ENCODE data around the gene BTNL8.

The BTNL8 gene

DNA sequence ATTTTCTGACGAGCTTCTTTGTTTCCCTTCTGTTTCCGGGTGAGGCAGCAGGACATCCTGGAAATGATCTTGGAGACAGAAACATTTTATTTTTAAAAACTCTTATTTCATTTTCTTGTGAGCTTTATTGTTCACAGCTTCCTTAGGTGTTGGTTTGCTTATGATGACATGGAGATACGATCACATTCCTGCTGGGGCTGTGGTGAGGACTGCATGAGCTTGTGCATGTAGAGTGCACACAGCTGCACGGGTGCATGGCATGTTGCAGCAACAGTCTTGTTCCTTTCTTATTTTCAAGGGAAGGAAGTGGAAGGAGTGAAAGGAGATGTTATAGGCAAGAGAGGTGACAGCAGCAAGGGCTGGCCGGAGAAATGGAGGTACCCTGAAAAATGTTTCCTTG, 1.2 kb downstream of the BTNL8 start:
- Histone ChIP-seq H3K4me1 (ENCODE audit: insufficient read depth, poor library complexity, severe bottlenecking) (peaks cover 3% of the 10 kb centered on the region), H3K27me3 (ENCODE audit: insufficient read depth, poor library complexity, severe bottlenecking) (no peaks in the 10 kb centered on the region), H3K36me3 (ENCODE audit: low read depth) (no peaks in the 10 kb centered on the region), H3K4me3 (ENCODE audit: severe bottlenecking) (no peak overlapping the region), H3K9me3 (ENCODE audit: severe bottlenecking) (peaks cover 4% of the 10 kb centered on the region), H3K27ac (ENCODE audit: poor library complexity, severe bottlenecking) (no peak overlapping the region)
- DNase-seq (ENCODE audit: low spot score) = no peak
- TF ChIP-seq, protein P1, sequence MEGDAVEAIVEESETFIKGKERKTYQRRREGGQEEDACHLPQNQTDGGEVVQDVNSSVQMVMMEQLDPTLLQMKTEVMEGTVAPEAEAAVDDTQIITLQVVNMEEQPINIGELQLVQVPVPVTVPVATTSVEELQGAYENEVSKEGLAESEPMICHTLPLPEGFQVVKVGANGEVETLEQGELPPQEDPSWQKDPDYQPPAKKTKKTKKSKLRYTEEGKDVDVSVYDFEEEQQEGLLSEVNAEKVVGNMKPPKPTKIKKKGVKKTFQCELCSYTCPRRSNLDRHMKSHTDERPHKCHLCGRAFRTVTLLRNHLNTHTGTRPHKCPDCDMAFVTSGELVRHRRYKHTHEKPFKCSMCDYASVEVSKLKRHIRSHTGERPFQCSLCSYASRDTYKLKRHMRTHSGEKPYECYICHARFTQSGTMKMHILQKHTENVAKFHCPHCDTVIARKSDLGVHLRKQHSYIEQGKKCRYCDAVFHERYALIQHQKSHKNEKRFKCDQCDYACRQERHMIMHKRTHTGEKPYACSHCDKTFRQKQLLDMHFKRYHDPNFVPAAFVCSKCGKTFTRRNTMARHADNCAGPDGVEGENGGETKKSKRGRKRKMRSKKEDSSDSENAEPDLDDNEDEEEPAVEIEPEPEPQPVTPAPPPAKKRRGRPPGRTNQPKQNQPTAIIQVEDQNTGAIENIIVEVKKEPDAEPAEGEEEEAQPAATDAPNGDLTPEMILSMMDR (IDR thresholded peaks at IDR 0.05; ENCODE audit: poor library complexity, severe bottlenecking) = no peak
- no peak for ATAC-seq (ENCODE audit: low read depth)

DNA sequence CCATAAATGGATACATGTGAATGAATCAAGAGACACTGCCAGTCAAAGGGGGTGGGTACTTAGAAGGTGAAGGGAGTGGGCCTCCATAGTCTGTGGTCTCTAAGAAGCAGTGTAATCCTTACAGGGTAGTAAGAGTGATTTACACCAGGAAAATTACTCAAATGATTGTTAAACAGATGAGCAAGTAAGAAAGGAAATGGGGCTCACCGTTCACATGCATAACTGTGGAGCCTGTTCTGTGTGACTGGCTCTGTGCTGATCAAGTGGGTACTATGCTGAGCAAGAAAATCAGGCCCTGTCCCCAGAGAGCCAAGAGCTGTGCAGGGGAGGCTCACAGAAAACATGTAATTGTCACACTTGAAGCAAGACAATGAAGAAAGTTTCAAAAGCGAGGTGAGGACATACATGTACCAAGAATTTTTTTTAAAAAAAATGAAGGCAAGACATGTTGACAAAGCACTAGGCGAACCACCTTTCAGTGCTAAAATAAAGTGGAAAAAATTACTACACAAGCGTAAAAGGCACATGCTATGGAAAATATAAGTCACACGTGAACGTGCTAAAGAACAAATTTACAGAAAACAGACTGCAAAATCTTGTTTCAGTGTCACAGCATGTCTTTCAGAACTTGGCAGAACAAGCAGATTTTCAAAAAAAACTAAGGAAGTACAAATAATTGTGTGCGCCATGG, 2.5 kb downstream of the BTNL8 start:
- H3K27ac ChIP-seq (ENCODE audit: poor library complexity, severe bottlenecking) = no peak overlapping the region
- no peaks in the 10 kb centered on the region for H3K36me3 ChIP-seq (ENCODE audit: low read depth)
- ATAC-seq (ENCODE audit: low read depth) (no peak), DNase-seq (ENCODE audit: low spot score) (no peak)
- H3K4me3 ChIP-seq (ENCODE audit: severe bottlenecking) = no peak overlapping the region
- TF ChIP-seq, protein P1 (IDR thresholded peaks at IDR 0.05; ENCODE audit: poor library complexity, severe bottlenecking) = no peak
- no peaks in the 10 kb centered on the region for H3K27me3 ChIP-seq (ENCODE audit: insufficient read depth, poor library complexity, severe bottlenecking)
- H3K4me1 ChIP-seq (ENCODE audit: insufficient read depth, poor library complexity, severe bottlenecking) = peaks cover 3% of the 10 kb centered on the region
- no peaks in the 10 kb centered on the region for H3K9me3 ChIP-seq (ENCODE audit: severe bottlenecking)

DNA sequence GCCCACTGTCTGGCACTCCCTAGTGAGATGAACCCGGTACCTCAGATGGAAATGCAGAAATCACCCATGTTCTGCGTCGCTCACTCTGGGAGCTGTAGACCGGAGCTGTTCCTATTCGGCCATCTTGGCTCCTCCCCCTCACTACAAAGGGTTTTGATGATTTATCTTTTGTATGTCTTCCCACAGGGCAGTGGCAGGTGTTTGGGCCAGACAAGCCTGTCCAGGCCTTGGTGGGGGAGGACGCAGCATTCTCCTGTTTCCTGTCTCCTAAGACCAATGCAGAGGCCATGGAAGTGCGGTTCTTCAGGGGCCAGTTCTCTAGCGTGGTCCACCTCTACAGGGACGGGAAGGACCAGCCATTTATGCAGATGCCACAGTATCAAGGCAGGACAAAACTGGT, 9.4 kb downstream of the BTNL8 start:
- ATAC-seq (ENCODE audit: low read depth) (no peak), DNase-seq (ENCODE audit: low spot score) (no peak)
- Histone ChIP-seq H3K27ac (ENCODE audit: poor library complexity, severe bottlenecking) (no peak overlapping the region), H3K36me3 (ENCODE audit: low read depth) (no peaks in the 10 kb centered on the region), H3K4me3 (ENCODE audit: severe bottlenecking) (no peak overlapping the region), H3K4me1 (ENCODE audit: insufficient read depth, poor library complexity, severe bottlenecking) (no peaks in the 10 kb centered on the region), H3K27me3 (ENCODE audit: insufficient read depth, poor library complexity, severe bottlenecking) (no peaks in the 10 kb centered on the region), H3K9me3 (ENCODE audit: severe bottlenecking) (no peaks in the 10 kb centered on the region)
- TF ChIP-seq, protein P1 (IDR thresholded peaks at IDR 0.05; ENCODE audit: poor library complexity, severe bottlenecking) = no peak

DNA sequence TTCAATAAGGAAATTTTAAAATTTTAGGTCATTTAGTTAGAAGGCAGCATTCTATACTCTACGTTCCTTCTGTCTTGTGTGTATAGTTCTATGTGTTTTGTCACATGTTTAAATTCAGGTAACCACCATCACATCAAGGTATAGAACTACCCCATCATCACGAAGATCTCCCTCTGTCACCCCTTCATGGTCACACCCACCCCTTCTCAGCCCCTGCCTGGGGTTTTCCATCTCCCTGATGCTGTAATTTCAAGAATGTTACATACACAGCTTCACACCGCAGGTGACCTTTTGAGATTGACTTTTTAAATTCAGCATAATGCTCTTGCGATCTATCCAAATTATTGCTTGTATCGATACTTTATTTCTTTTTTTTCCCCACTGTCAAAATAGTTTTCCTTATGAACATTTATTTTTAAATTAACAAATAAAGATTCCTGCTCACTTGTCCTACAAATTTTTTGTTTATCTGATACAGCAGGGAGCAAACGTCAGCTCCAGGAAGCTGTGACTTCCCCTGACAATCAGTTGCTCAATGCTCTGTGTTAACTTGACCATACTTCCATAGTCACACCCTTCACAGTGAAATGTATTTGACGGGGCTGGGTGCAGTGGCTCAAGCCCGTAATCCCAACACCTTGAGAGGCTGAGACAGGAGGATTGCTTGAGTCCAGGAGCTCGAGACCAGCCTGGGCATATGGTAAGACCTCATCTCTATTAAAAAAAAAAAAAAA, 10.2 kb downstream of the BTNL8 start:
- TF ChIP-seq, protein P1 (IDR thresholded peaks at IDR 0.05; ENCODE audit: poor library complexity, severe bottlenecking) = no peak
- DNase-seq (ENCODE audit: low spot score) (no peak), ATAC-seq (ENCODE audit: low read depth) (no peak)
- no peak overlapping the region for H3K27ac ChIP-seq (ENCODE audit: poor library complexity, severe bottlenecking)
- H3K27me3 ChIP-seq (ENCODE audit: insufficient read depth, poor library complexity, severe bottlenecking) = no peaks in the 10 kb centered on the region
- no peaks in the 10 kb centered on the region for H3K4me1 ChIP-seq (ENCODE audit: insufficient read depth, poor library complexity, severe bottlenecking)
- no peaks in the 10 kb centered on the region for H3K36me3 ChIP-seq (ENCODE audit: low read depth)
- no peak overlapping the region for H3K4me3 ChIP-seq (ENCODE audit: severe bottlenecking)
- H3K9me3 ChIP-seq (ENCODE audit: severe bottlenecking) = no peaks in the 10 kb centered on the region

DNA sequence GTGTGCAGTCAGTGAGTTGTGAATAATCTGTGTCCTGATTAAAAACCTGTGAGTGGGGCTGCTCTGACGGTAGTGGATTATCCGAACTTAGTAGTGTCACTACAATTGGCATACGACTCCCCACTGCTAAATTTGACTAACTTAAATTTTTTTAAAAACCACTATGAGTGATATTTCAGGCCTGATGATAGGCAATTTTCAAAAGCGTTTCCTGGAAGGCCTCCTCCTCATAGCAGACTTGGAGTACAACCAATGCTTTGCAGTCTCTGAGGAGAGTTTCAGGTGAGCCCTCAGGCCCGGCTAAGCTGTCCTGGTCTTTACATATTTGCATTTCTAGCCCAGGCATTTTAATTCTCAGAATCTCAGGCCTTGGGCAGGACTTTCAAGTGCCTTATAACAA, 10.8 kb downstream of the BTNL8 start:
- TF ChIP-seq, protein P1 (IDR thresholded peaks at IDR 0.05; ENCODE audit: poor library complexity, severe bottlenecking) = no peak
- DNase-seq (ENCODE audit: low spot score) = no peak
- Histone ChIP-seq H3K27me3 (ENCODE audit: insufficient read depth, poor library complexity, severe bottlenecking) (no peaks in the 10 kb centered on the region), H3K27ac (ENCODE audit: poor library complexity, severe bottlenecking) (no peak overlapping the region), H3K4me3 (ENCODE audit: severe bottlenecking) (no peak overlapping the region), H3K9me3 (ENCODE audit: severe bottlenecking) (no peaks in the 10 kb centered on the region), H3K4me1 (ENCODE audit: insufficient read depth, poor library complexity, severe bottlenecking) (no peaks in the 10 kb centered on the region), H3K36me3 (ENCODE audit: low read depth) (no peaks in the 10 kb centered on the region)
- ATAC-seq (ENCODE audit: low read depth) = no peak
